IMR-90 (cell line): ENCODE measurements around the gene OPRM1.

ENCODE experiments used
- CTCF ChIP-seq: conservative IDR thresholded peaks from 2 replicates; pipeline ENCODE4 v1.5.1; 2012; ENCODE audit warnings: mild to moderate bottlenecking, low read depth, low read length, improper control_type of control experiment
- RAD21 ChIP-seq: IDR thresholded peaks from 2 replicates; pipeline ENCODE4 v1.6.1; 2012; ENCODE audit warnings: low read length, improper control_type of control experiment

GRCh38 chr6:154111025-154111424, 72.0 kb downstream of the OPRM1 start:
- TF ChIP-seq CTCF (no peak), RAD21 (no peak)
